OCI-LY7 (cell line): ENCODE results near the gene RANGRF. TPM values are rescaled to one million over a fixed set of nuclear protein-coding genes. Genes with fewer than 3 reads are reported as not detected.
A peak's percentile ranks its signal among the peaks of the same experiment; 100 is the strongest.

Experiments used
- BruUV-seq: library from RNA; stranded (reverse); fragments of 400-500 nt; replicated peaks from 2 replicates; lab custom pipeline; 2021; lab: Mats Ljungman, UMichigan
- CTCF ChIA-PET: fragments of 300-600 bp; sonication (Branson Sonifier 250); formaldehyde crosslinking; loops from one replicate; lab custom pipeline; 2022; ENCODE audit warnings: antibody characterized with exemption; ENCODE audit not compliant: unreplicated experiment; lab: Charles Lee
- POLR2A ChIA-PET: fragments of 300-600 bp; sonication (Branson Sonifier 250); formaldehyde crosslinking; loops from one replicate; lab custom pipeline; 2022; ENCODE audit warnings: antibody characterized with exemption; lab: Charles Lee
- DNase-seq: peaks from one replicate; pipeline ENCODE4 v3.0.0-alpha.2; 2015; ENCODE audit warnings: low spot score
- H2AFZ ChIP-seq: fragments of 200-600 bp; sonication (generic), shearing (Covaris generic); 2 replicates; pipeline ENCODE4 v1.6.1; 2014; ENCODE audit warnings: mild to moderate bottlenecking, antibody characterized with exemption, low read length, moderate library complexity
- H3K27ac ChIP-seq: fragments of 200-600 bp; sonication (generic); 2 replicates; pipeline ENCODE4 v1.5.1; 2014; ENCODE audit warnings: mixed run types, low read depth, mild to moderate bottlenecking, moderate library complexity, low read length, inconsistent platforms; ENCODE audit not compliant: poor library complexity, severe bottlenecking
- H3K36me3 ChIP-seq: fragments of 200-600 bp; sonication (generic); 2 replicates; pipeline ENCODE4 v1.6.1; 2014; ENCODE audit warnings: mild to moderate bottlenecking, antibody characterized with exemption, low read length, moderate library complexity, mixed read lengths; ENCODE audit not compliant: insufficient read depth
- H3K4me1 ChIP-seq: fragments of 200-600 bp; sonication (generic); 2 replicates; pipeline ENCODE4 v1.5.1; 2014; ENCODE audit warnings: mild to moderate bottlenecking, low read length; ENCODE audit not compliant: insufficient read depth, poor library complexity, severe bottlenecking
- H3K4me2 ChIP-seq: fragments of 200-600 bp; sonication (generic); 2 replicates; pipeline ENCODE4 v1.6.1; 2014; ENCODE audit warnings: mild to moderate bottlenecking, low read length
- H3K4me3 ChIP-seq: fragments of 200-600 bp; sonication (generic); 2 replicates; pipeline ENCODE4 v1.5.1; 2014; ENCODE audit warnings: mild to moderate bottlenecking, low read depth, low read length; ENCODE audit not compliant: poor library complexity, severe bottlenecking
- H3K79me2 ChIP-seq: fragments of 200-600 bp; sonication (generic); 2 replicates; pipeline ENCODE4 v1.6.1; 2016; ENCODE audit warnings: low read depth, mild to moderate bottlenecking, low read length, moderate library complexity, mixed read lengths; ENCODE audit not compliant: insufficient read depth
- H3K9me2 ChIP-seq: fragments of 200-600 bp; sonication (generic); 2 replicates; pipeline ENCODE4 v1.6.1; 2016; ENCODE audit warnings: mild to moderate bottlenecking, low read length, mixed read lengths; ENCODE audit not compliant: insufficient read depth
- H3K9me3 ChIP-seq: fragments of 200-600 bp; sonication (generic); 2 replicates; pipeline ENCODE4 v1.6.1; 2014; ENCODE audit warnings: mild to moderate bottlenecking, mixed run types, low read length, mixed read lengths
- H4K20me1 ChIP-seq: fragments of 200-600 bp; sonication (generic); 2 replicates; pipeline ENCODE4 v1.6.1; 2014; ENCODE audit warnings: mild to moderate bottlenecking, antibody characterized with exemption, low read length, moderate library complexity, mixed read lengths; ENCODE audit not compliant: insufficient read depth
- CTCF ChIP-seq: fragments of 200-600 bp; sonication (generic); conservative IDR thresholded peaks from 2 replicates; pipeline ENCODE4 v1.5.1; 2014; ENCODE audit warnings: mild to moderate bottlenecking, antibody characterized with exemption, low read length, moderate library complexity, mixed read lengths
- EZH2phosphoT487 ChIP-seq: fragments of 200-600 bp; sonication (generic); IDR thresholded peaks from 2 replicates; pipeline ENCODE4 v1.6.1; 2018; ENCODE audit warnings: low read depth, borderline replicate concordance, mild to moderate bottlenecking, mixed run types, antibody characterized with exemption, low read length, moderate library complexity, mixed read lengths
- intact Hi-C: fragments of 100-400 bp; cut with micrococcal nuclease; formaldehyde crosslinking; loops from one replicate; pipeline ENCODE4 v1.10.0; 2022; ENCODE audit not compliant: unreplicated experiment
- total RNA-seq, 2 experiments: library from RNA; depleted of rRNA in 1 of 2; stranded (reverse); fragments of >200 nt in 1 of 2; shearing (Covaris generic) in 1 of 2; gene quantifications; 2 replicates each; pipeline ENCODE4 v1.2.3, GENCODE V29; 2014 to 2022

RANGRF gene
- total RNA-seq, 2 experiments from 2014 or later: 32.2 to 43.3 TPM

- Histone ChIP-seq H3K4me3 (peak overlapping the region; percentile 83), H3K9me3 (no peaks in the 10 kb centered on the region), H3K4me1 (peaks cover 35% of the 10 kb centered on the region), H3K36me3 (peaks cover 3% of the 10 kb centered on the region; the same call in 1 of the 2 replicates), H3K27ac (peak overlapping the region; percentile 46), H2AFZ (peak overlapping the region; percentile 81; the same call in 1 of the 2 replicates), H4K20me1 (no peaks in the 10 kb centered on the region), H3K4me2 (peak overlapping the region; percentile 91), H3K9me2 (no peaks in the 10 kb centered on the region), H3K79me2 (no peaks in the 10 kb centered on the region)
- ChIA-PET POLR2A (interaction anchor here (1.0 to 1.3 kb wide), 3 partner anchors 36 to 66 kb away, joined by 3 to 4 read pairs (median 4); no protein-coding TSS in a partner anchor), CTCF (no interaction called here)
- TF ChIP-seq EZH2phosphoT487 (no peak), CTCF (no peak)
- DNase-seq: no peak
- intact Hi-C loops: loop anchor here (5.0 kb wide), 1 partner anchor 165 kb away; the partner anchor contains the start of gene HES7
- BruUV-seq: TSS peak; percentile 55
These were observed 677 bp upstream of the RANGRF start for GRCh38 chr17:8287651-8288335.

GRCh38 chr17:8289103-8289397 is 580 bp downstream of the RANGRF start:
- peak overlapping the region; percentile 83 for H3K4me3 ChIP-seq
- peaks cover 44% of the 10 kb centered on the region for H3K4me1 ChIP-seq
- CTCF ChIA-PET: no interaction called here
- H3K79me2 ChIP-seq: no peaks in the 10 kb centered on the region
- peak overlapping the region; percentile 91 for H3K4me2 ChIP-seq
- peak overlapping the region; percentile 81 for H2AFZ ChIP-seq
- POLR2A ChIA-PET: interaction anchor here (0.6 to 1.9 kb wide), 5 partner anchors 38 to 67 kb away, joined by 3 to 7 read pairs (median 4); no protein-coding TSS in a partner anchor
- no peaks in the 10 kb centered on the region for H3K9me2 ChIP-seq
- BruUV-seq: no TSS peak
- peaks cover 3% of the 10 kb centered on the region; the same call in 1 of the 2 replicates for H3K36me3 ChIP-seq
- TF ChIP-seq CTCF (no peak), EZH2phosphoT487 (no peak)
- H3K9me3 ChIP-seq: no peaks in the 10 kb centered on the region
- no peaks in the 10 kb centered on the region for H4K20me1 ChIP-seq
- DNase-seq: no peak
- intact Hi-C loops: loop anchor here (5.0 kb wide), 1 partner anchor 167 kb away; the partner anchor contains the start of gene HES7
- H3K27ac ChIP-seq: peak overlapping the region; percentile 46

GRCh38 chr17:8290043-8290442 is 1.6 kb downstream of the RANGRF start:
- H3K4me2 ChIP-seq: peak overlapping the region; percentile 91
- CTCF ChIA-PET: no interaction called here
- H3K27ac ChIP-seq: no peak overlapping the region
- no TSS peak for BruUV-seq
- H3K4me1 ChIP-seq: peaks cover 53% of the 10 kb centered on the region
- peak overlapping the region; percentile 83 for H3K4me3 ChIP-seq
- no peaks in the 10 kb centered on the region for H3K9me2 ChIP-seq
- POLR2A ChIA-PET: interaction anchor here (1.9 kb wide), 1 partner anchor 40 kb away, joined by 7 read pairs; no protein-coding TSS in a partner anchor
- intact Hi-C loops: no loop called here
- no peak overlapping the region for H2AFZ ChIP-seq
- peaks cover 3% of the 10 kb centered on the region; the same call in 1 of the 2 replicates for H3K36me3 ChIP-seq
- no peaks in the 10 kb centered on the region for H3K9me3 ChIP-seq
- H4K20me1 ChIP-seq: no peaks in the 10 kb centered on the region
- no peak for DNase-seq
- no peaks in the 10 kb centered on the region for H3K79me2 ChIP-seq
- TF ChIP-seq EZH2phosphoT487 (no peak), CTCF (no peak)
